Stimulated activated CD8-positive, alpha-beta memory T cell treated with anti-CD3 and anti-CD28 coated beads, Interleukin-12 subunit alpha, Interleukin-12 subunit beta, amount 100 ng/mL, for 1 hour (primary cell): Measurements from ENCODE around the gene MFAP5.
"Not testable (repeated sequence)": the region's sequence is repeated elsewhere in the genome, so short reads cannot be mapped to it uniquely, and the experiment has no call there.

Source experiments
- DNase-seq: peaks from one replicate; pipeline ENCODE4 v3.0.0-alpha.2; 2020; ENCODE audit warnings: low read depth

MFAP5 gene

GRCh38 chr12:8624750-8625149, 37.9 kb downstream of the MFAP5 start:
- DNase-seq, result not testable (repeated sequence)

- DNase-seq, result no peak
Observed at GRCh38 chr12:8622646-8623045, 40.0 kb downstream of the MFAP5 start.

- DNase-seq, result no peak
Observed at GRCh38 chr12:8615206-8615605, 47.4 kb downstream of the MFAP5 start.

GRCh38 chr12:8613881-8614280, 48.7 kb downstream of the MFAP5 start:
- DNase-seq, result not testable (repeated sequence)

- no peak for DNase-seq
Observed at GRCh38 chr12:8612629-8613028, 50.0 kb downstream of the MFAP5 start, which contains the start of gene AICDA. TSS of gene AICDA (minus strand) at chr12:8612859. CDS start at chr12:8612767, 92 bp downstream.

- no peak for DNase-seq
Observed at GRCh38 chr12:8609061-8609570, 53.5 kb downstream of the MFAP5 start.

- no peak for DNase-seq
Observed at GRCh38 chr12:8606890-8607289, 55.7 kb downstream of the MFAP5 start.

- DNase-seq, result no peak
Observed at GRCh38 chr12:8605057-8605456, 57.6 kb downstream of the MFAP5 start.

GRCh38 chr12:8603856-8604255, 58.8 kb downstream of the MFAP5 start:
- DNase-seq, result no peak

- DNase-seq, result no peak
Observed at GRCh38 chr12:8603286-8603685, 59.3 kb downstream of the MFAP5 start.

- no peak for DNase-seq
Observed at GRCh38 chr12:8596561-8596960, 66.1 kb downstream of the MFAP5 start.
